NCI-H128 (cell line): ENCODE results near the gene NFIB.

ENCODE experiments used
- DNase-seq: peaks from one replicate; lab custom pipeline; 2025; ENCODE audit not compliant: unreplicated experiment; lab: John Stamatoyannopoulos, UW

Gene NFIB

DNA sequence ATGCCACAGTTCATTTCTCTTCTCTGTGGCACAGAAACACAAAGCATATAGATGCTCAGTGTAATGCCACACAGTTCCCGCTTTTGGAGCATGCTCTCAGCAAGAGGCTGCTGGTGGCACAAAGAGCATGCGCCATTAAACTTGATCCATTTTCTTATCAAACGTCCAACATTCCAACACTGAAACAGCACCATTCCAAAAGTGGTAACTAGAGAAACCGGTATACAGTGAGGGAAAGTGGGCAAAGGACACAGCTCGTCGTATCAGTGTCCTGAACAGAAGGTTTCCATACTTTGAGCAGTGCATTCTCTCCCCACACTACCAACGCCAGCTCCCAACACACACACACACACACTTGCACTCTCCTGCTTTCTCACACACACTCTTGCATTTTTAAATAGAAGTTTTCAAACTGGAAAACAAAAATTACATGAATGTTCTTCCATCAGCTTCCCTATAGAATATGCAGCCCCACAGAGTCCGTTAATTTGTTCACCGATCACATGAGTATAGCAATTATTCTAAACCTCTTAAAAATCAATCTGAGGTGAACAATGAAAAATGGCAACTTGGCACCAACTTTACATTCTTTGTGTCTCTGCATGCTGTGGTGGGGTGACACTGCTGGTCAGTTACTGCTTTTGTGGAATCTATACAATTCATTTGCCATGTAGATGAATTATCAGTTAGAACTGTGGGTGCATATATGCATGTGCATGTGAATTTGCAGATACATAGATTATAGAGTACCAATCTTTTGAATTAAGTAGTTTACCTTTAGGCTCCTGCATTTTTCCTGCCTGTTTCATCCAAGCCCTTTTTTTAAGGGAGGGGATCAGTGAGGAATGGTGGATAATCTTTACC is 5.7 kb downstream of the NFIB start:
- no peak for DNase-seq

DNA sequence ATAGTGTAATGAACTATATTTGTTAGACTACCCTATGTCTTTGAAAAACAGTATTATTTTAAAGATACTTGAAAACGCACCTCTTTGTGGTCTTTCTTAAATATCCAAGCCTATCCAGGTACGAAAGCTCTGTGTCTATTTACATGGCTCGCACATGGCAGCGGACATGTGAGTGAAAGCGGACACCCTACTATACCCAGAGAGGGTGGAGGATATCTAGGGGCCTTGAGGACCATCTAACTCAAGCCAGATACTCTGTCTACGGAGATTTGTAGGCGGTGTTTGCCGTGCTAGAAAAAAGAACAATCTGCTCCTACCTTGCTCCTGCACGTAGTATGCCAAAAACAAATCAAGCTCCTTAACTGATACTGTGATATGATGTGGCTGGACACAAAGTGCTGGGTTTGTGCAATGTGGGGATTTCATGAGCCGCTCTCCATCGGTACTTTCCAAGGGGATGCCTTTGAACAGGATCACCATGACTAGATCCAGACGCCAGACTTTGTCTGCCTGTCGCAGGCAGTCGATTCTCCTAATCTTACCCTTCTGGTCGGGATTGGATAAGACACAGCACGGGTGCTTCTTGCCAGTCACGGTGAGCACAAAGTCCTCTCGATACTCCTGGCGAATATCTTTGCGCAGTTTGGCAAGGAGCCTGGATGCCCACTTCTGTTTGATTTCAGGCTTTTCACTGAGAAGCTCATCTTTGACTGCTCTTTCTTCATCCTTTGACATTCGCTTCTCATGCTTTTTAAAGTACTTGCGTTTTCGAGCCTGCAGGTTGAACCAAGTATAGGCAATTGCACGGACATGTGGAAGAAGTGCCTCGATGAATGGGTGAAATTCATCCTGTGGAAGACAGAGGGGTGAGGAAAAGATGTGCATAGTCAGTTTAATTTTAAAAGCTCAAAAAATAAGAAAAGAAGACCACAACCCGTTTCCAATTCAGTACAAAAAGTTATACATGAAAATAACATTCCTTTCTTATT is 7.0 kb downstream of the NFIB start:
- no peak for DNase-seq

DNA sequence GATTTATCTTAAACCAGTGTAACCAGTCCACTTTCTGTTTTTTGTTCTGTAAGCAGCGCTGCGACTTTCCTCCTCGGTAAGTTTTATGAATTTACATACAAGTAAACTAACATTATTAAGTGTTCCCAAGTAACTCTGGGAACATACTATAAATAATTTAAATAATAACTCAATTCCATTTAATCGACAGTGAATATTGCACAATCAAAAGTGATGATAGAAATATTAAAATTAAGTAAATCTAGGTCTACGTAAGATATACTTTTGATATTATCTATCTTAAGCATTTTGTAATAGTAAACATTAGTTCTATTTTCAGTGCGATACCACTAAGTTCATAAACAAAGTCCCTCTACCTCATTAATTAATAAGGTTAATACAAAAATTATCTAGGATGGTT is 7.8 kb downstream of the NFIB start:
- DNase-seq, result no peak

DNA sequence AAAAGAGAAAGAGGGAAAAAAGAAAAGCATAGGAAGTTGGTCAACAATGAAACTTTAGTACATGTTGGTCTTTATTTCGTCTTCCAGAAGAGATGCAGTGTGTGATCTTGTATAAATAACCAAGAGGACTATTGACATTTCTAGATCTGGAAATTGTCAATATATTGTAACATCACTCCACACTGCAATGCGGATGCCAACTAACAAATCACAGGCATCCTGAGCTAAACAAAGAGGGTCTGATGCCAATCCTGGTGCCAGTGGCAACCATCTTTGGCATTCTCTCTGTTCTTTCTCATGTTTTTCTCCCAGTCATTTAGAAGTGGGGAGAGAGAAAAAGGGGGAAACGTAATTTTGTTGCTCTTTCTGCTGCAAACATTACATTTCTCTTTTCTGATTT is 9.7 kb downstream of the NFIB start:
- no peak for DNase-seq

DNA sequence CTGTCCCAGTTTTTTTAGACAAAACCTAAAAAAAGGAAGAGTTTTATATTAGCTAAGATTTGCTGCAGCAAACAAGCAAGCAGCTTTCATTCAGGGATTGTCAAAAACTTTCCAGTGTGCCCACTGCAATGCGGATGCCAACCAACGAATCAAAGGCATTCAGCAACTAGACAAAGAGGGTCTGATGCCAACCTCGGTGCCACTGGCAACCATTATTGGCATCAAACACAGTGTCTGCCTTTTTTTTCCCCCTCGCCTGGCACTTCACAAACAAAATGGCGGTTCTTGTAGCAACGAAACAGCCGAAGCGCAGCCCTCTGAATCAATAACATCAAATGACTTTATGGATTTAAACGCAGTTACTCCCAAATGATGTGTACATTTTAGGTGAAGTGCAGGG is 10.4 kb downstream of the NFIB start:
- DNase-seq, result no peak

DNA sequence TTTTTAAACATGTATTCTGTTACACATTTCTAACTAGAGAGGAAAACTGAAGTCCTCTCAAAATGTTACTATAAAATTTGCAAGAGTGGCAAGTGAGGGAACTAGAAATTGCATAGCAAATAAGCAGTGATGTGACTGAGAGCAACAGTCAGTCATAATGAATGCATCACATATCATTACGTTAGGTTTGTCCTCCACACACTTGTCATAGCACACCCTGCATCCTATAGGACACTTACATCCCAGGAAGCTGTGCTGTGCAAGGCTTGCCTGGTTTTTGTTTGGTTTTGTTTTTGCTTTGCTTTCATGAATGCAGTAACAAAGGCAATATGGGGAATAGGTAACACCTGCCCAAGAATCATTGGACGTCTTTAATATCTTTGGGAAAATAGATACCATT is 10.8 kb downstream of the NFIB start:
- no peak for DNase-seq

DNA sequence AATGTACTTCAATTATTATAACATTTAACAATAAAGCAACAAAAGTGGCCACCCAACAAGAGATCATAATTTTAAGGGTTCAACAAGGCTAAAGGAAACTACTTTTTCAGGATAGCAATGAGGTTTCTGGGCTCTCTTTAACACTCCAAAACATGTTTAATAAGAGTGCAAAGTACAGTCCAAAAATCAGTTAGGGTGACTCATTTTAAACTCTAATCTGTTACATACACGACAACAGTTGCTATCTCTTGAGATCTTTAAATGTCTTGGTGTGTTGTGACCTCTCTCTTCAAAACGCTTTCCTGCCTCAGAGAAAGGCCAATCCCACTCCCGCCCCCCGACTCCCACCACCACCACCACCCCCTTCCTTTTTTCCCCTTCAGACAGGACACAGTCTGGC is 11.5 kb downstream of the NFIB start:
- DNase-seq, result no peak

DNA sequence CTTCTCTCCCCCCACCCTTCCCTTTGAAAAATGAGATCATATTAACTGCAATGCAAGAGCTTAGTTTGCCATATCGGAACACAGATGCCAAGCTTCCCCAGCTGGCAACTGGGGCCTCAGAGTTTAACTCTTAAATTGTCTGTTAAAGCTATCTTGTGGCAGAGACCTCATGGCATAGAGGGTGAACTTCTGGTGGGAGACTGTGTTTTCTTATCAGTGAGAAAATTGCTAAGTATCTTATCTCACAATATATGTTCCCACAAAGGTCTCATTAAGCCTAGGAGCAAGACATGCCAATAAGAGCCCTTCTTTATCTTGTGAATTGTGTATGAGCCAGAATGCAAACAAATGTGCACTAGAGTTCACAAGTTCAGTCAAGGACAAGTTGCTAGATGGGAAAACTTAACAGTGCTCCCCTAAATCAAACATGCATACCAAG is 12.3 kb downstream of the NFIB start:
- DNase-seq, result no peak

DNA sequence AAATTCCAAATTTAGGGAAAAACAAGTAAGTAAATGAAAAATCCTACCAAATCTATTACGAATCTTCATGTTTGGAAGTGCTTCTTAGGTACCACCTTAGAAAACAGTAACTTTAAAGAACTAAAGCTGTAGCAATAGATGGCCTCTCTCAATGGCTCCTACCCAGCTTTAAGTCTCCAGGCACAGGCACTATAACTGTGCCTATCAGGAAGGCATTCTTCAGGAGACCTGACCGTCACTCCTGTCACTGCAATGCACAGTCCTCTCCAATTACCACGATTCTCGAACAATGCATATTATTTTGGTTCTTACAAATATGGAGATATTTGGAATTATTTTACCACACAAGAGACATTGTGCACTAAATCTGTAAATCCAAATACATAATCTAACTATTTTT is 12.9 kb downstream of the NFIB start:
- DNase-seq, result no peak

DNA sequence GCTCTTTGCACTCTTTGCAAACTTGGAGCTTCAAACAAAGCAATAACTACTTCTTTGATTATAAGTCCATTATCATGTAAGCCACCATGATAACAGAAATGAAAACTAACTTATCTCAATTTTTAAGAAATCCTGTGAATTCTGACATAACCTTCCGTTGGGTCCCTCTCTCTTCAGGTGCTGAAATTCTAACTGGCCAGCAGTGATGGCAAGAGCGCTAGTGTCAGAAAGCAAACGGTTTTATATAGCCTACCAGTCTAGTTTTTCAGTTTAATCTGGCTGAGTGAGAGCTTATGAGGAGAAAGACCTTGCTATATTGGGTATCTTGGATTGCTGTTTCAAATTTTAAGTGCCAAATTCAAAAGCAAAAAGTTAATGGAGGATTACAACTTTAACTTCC is 13.4 kb downstream of the NFIB start:
- no peak for DNase-seq

DNA sequence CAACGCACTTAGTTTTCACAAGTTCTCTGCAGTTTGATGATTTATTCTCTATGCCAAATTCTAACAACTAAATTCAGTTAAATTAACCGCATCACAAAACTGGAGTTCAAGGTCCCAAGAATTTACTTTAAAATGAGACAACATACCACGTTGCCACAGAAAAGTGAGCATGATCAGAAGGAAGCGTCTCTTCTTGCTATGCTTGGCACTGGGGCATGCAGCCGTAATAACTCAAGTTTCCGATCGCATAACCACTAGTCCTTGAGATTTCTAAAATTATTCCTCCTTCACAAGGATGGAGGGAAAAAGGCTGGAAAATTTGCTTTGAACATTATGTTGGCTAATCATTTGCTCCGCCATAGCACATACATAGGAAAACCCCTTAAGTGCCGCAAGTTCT is 13.9 kb downstream of the NFIB start:
- no peak for DNase-seq

DNA sequence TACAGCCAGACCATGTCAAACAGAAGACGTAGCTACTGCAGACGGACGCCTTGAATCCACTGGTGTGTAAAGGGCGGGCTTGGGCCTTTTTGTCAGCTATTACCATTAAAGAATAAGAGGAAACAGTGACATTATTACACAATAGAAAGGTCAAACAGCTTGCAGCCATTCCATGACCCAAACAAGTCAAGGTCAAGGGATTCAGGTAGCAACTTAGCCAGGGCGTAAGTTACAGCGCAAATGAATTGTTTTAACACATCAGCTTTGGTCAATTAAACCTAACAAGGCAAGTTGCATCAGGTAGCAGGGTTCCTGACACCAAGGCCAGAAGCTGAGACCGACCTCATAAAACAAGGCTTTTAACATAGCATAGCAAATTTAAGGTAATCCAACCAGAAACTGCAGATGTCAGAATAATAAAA is 15.3 kb downstream of the NFIB start:
- no peak for DNase-seq

DNA sequence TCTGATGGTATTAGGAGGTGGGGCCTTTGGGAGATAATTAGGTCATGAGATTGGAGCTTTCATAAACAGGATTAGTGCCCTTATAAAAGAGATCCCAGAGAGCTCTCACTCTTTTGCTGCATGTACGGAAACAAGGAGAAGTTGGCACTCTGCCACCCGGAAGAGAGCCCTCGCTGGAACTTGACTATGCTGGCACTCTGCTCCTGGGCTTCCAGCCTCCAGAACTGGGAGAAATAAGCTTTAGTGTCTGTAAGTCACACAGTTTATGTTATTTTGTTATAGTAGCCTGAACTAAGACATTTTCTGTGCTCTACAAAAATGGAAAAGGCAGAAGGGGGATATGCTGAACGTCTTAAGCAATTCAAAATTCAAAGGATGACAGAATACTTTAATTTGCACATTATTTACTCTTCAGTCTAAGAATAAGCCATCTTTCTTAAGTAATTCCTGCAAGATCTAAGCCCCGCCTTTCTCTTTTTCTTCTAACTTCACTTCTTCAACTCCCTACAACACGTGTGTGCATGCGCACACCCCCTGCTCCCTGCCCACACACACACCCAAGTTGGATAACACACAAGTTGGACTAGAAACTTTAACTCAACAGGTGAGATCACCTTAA is 17.3 kb downstream of the NFIB start:
- no peak for DNase-seq

DNA sequence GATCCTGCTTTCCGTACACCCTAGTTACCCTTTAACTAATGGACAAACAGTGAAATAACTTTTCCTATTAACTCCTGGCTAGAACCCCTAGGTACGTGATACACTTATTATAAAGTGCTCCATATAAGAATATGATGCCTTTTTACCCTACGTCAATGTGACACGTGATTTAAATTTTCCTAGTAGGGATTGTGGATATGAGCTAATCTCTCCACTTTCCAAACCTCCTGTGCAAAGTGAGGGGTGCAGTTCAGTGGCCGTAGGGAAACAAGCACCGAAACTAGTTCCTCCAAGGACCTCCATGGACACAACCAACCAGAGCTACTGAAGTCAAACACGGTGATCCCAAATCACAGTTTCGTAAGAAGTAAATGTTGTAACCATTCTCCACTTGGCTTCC is 19.3 kb downstream of the NFIB start:
- no peak for DNase-seq

DNA sequence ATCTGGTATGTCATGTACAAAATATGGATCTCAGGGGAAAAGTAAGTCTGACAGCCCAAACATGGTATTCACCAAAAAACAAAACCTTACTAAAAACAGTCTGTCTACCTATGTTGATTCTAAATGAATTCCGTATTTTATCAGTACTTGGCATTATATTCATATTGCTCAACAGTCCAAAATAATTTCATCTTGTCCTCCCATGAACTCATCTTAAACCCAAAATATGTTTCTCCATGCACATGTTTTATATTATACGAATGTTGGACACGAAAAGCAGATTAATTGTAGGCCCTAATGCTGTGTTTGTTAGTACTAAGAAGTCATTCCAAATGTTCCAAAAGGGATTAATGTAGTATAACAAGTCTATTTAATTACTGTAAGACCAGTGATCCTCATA is 20.1 kb downstream of the NFIB start:
- DNase-seq, result no peak

DNA sequence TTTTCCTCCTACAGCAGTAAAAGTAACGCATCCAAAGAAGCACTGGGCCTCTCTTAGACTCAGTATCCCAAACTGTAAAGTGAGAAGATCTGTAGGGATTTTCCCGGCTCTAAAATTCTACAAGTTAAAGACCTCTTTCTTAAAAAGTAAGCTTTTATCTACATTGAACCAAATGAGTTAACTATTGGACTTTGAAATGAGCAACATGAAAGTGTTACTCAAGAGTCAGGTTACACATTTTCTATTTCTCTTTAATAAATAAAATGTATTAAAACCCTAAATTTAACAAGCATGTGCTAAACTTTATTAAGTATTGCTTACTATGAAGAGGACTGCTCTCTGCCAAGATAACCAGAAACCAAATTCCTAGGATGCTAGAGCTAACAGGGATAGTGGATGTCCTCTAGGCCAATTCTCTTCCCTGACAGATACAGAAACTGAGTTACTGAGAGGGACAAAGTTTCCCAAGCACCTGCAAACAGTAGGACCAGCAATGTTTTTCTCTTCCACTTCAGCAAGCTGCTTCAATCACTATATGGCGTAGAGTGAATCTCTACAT is 21.7 kb downstream of the NFIB start:
- DNase-seq, result no peak

DNA sequence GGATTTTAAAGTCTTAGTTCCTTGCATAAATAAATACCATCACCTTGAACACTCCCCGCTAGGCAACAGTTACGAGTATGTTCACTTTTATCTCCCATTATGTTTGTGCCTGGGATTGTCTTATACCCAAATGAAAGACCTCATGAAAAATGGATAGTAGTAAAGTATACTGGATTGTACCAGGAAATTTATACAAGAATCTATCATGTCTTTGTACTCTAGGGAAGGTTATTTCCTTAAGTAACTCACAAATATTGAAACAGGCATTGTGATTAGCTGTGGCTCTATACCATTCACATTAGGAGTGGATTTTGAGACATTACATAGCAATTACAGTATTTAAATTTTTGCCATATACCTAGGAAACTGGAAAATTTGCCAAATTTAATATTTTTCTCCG is 24.0 kb downstream of the NFIB start:
- no peak for DNase-seq

DNA sequence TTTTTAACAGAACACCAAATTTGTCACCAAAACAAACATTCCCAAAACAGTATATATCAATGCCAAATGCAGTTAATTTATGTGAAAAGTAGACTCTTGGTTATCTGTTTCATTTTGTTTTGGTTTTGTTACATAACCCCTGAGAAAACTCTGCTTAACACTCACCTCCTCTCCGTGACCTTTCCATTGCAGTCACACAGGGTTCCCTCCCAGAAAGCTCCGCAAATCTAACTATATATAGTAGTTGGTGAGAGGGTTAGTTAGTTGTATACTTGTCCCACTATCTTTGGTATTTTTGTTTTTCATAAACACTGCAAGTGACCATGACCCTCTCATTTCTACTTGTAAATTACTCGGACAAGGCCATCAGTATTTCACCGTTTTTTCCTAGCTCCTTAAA is 25.5 kb downstream of the NFIB start:
- no peak for DNase-seq

DNA sequence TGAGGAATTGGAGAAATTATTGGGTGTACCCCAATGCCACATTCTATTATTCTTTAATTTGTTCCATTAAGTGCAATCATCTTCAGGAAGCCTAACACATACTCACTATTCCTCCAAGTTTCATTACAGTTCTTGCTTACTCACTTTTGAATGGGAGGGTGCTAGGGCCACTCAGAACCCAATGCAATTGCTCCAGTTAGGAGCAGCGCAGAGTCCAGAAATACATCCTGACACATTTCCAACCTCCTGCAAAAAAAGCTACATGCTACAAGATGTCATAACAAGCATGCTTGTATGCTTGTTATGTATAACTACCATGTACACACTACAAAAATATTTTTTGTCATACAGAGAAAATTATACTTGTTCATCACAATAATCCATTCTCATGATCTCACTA is 27.8 kb downstream of the NFIB start:
- DNase-seq, result no peak

DNA sequence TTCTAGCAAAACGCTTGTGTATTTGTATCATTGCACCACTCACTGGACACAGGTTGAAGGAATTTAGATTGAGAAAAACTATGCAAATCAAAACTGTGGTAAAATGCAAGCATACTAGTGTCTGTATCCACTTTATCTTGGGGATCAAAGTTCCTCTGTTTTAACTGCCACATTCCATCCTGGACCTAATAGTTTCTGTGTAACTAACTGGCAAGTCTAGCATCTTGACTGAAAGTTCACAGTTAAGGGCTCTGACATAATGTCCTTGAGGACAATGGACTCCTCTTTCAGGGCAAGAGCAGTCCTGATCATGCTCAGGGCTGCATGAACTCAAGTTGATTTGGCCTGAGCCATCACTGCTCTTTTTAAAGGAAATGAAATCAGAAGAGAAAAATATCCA is 30.7 kb downstream of the NFIB start:
- DNase-seq, result no peak

DNA sequence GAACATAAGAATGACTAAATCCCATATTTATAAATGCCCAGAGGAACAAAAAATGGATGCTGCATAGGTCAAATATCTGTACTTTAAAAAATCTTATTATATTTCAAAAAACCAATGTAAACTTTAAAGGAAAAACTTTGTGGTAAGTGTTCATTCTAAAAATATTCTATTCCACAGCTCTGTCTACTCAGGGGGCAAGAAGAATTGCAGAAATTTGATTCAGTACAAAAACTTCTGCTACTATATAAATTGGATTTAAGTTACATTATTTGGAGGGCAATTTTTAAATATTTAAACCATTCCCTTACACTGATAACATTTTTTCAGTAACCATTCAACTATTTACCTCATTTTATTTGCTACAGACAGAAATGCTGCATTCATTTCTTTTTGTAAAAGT is 32.1 kb downstream of the NFIB start:
- DNase-seq, result no peak
